Measurements from ENCODE around the gene SLC2A4. TPM values are rescaled to one million over a fixed set of nuclear protein-coding genes. Genes with fewer than 3 reads are reported as not detected.

The SLC2A4 gene
- total RNA-seq, result not detected

GRCh38 chr17:7281074-7281952 lies at the start of gene SLC2A4:
Gene SLC2A4, plus strand, starts transcription at chr17:7281718. Its CDS starts 217 bp downstream, at chr17:7281935.

DNA sequence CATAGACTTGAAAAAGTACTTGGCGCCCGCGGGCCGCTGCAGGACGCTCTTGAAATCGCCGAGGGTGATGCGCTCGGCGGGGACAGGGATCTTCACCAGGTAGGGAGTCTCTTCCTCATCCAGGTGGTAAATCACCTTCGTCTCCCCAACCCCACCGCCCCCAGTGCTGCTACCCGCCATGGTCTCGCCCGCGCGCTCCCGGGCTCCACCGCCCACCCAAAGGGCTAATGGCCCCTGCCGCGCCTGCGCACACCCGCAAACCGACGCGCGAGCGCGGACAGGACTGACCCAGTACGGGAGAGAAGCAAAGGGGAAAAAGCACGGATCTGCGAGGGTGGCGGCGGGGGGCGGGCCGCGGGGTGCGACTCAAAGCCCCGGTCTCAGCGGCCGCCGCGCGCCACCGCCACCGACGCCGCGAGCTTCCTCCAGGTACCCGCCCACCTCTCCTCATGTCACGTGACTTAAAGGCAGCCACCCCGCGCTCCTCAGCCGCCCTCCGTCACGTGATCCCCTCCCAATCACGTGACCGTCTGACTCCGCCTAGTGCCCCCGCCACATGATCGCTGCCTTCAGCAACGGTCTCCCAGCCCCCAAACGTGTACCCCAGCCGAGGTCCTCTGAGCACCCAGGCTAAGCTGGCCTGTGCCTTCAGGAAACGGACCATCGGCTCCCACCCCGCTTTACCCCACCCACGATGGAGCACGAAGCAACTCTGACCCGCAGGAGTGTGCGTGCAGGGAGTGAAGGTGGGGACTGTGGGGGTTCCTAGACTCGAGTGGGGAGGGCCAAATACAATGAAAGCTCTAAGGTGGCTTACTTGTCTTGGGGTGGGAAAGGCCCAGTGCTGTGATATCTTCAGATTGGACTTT lies 47.2 kb upstream of the SLC2A4 start, which contains the start of gene DVL2:
Gene DVL2 (minus strand): TSS at position 435 of the 869 bp plus-strand sequence. CDS start 255 bp downstream, at position 180.

GRCh38 chr17:7239091-7240027 lies 42.2 kb upstream of the SLC2A4 start, which contains the start of gene PHF23:
Gene PHF23, minus strand, starts transcription at chr17:7239457. Its CDS starts 178 bp downstream, at chr17:7239279.

DNA sequence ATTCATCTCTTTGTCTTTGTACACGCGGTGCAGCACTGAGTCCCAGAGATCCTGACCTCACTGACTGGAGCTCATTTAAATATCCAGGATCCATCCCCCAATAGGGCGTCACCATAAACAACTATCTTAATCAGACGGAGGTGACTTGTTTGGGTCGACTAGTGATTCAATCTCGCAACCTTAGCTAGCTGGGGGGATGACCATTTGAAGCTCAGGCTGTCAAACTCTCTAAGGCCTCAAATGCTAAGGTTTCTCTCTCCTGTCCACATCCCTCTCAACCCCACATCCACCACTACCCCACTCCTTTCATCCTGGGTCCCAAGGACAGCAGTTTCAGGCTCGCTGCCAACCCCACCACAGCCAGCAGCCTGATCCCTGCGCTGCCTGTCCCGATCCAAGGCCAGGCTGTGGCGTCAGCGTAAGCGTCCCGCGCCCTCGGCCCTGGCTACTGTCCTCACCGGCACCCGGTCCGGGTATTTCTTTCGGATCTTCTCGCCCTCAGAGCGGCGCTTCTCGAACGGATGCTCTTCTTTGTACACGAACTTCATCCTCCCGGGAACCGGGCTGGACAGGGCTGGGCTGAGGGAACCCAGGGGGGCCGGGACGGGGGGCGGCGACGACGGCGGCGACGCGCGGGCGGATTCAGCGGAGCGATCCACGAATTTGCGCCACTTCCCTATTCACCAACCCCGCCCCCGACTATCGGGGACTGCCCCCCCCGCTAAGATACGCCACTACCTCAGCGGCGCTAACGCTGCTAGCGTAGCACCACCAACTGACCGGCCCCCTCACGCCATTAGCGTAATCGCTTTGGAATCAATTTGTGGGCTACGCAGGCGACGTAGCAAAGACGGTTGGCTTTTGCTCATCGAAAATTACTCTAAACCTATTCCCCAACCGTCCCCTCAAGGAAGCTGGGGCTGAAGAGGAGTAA lies 39.5 kb upstream of the SLC2A4 start, which contains the start of gene GABARAP:
Gene GABARAP (minus strand): TSS at position 667 of the 934 bp plus-strand sequence. CDS start 119 bp downstream, at position 548.

GRCh38 chr17:7251661-7252175 lies 29.8 kb upstream of the SLC2A4 start, which contains the start of gene CTDNEP1:
Gene CTDNEP1, minus strand, starts transcription at chr17:7251734. Its CDS starts 438 bp downstream, at chr17:7251296.

GRCh38 chr17:7252176-7253043 lies 29.1 kb upstream of the SLC2A4 start, which contains the start of gene ELP5:
Gene ELP5, plus strand, starts transcription at chr17:7252215. Its CDS starts 336 bp downstream, at chr17:7252551.

DNA sequence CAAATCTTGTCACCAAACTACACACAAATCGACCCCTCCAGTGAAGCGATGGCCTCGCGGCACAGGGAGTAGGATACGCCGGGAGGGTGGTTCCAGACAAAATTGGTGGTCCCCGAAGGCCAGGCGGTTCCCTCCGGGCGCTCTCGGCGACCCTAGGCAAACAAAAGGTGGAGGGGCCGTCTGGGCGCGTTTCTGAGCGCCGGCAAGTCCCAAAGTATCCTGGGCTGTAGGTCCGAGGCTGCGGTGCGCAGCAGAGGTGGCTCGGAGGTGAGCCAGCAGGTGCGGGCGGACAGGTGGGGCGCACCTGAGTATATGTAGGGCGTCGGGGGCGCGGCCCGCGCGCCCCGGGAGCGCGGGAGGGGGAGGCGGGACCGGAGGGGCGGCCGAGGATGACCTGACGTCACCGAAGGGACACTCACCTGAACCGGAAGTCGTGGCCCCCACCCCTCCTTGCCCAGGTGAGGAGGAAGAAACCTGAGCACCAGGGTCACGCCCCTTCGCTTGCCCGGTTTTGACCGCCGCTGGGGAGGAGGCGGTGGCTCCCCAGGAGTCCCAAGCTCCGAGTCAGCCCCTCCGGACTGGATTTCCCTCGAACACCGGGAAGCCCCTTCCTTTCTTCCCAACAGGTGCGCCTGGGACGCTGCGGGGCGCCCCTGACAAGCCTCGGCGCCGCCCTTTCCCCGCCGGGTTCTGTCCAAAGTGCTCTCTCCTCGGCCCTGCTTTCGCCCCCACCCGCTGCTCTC lies 19.2 kb upstream of the SLC2A4 start, which contains the start of gene CLDN7:
Gene CLDN7 (minus strand): TSS at position 287 of the 743 bp plus-strand sequence. CDS start 435 bp downstream, outside the sequence.

DNA sequence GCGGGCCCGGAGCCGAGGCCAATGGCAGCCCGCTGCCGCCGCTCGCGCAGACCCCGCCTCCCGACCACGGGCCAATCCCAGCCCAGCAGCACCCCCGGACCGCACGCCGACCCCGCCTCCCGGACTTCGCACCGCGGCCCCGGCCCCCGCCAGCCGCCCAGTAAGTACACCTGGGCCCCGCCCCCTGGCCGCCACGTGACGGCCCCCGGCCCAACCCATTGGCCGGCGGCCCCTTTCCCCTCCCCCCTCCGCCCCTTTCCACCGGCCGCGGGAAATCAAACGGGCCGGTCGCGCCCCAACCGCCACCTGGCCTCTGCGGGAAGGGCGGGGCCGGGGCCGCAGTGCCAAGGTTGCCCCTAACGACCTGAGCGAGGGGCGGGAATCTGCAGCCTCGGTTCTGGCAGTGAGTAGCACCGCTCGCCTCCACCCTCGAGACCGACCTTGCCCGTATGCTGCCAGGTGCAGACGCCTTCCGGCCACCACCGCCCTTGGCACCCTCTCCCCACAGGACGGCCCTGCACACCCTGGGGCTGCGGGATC lies 13.2 kb downstream of the SLC2A4 start, which contains the start of gene YBX2:
Gene YBX2 (minus strand): TSS at position 26 of the 540 bp plus-strand sequence. CDS start 139 bp downstream, outside the sequence.

GRCh38 chr17:7306911-7307685 lies 25.6 kb downstream of the SLC2A4 start, which contains the start of gene EIF5A:
Gene EIF5A, plus strand, starts transcription at chr17:7307628. Its CDS starts 2,008 bp downstream, at chr17:7309636.

DNA sequence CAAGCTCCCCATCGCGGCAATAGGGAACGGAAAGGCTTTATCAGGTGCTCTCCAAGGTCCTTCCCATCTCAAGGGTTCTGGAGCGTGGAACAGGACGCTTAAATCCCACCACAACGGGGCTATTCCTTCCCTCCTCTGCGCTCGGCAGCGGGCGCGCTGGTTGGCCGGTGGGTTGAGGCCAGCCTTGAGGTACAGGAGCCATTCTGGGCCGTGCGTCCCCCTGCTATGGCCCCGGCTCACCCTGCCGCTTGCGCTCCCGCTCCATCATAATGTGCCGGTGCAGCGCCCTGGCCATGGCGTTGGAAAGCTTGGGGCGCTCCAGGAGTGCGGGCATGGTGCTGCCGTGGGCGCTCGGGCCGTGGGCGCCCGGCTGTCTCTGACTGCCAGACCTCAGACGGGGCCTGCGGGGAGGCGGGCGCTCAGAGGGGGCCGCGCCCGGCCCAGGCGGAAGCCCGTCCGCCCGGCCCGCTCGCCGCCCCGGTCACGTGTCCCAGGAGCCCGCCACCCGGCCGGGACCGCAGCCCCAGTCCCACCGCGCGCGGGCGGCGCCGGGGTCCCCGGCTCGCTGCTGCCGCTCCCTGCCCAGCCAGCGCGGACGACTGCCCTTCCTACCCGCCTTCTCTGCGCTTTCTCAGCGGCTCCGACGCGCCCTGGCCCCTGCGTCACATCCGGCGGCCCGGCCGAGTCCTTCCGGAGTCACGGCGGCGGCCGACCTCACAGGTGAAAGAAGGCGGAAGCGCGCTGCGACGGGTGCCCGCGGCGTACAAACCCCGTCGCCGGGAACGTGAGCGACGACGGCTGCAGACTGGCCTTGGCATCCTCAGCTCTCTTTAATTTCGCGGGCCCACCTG lies 33.4 kb downstream of the SLC2A4 start, which contains the start of gene GPS2:
Gene GPS2 (minus strand): TSS at position 642 of the 851 bp plus-strand sequence. CDS start 308 bp downstream, at position 334.

GRCh38 chr17:7328840-7329373 lies 47.4 kb downstream of the SLC2A4 start, which contains the start of gene NEURL4:
Gene NEURL4, minus strand, starts transcription at chr17:7329335. Its CDS starts 23 bp downstream, at chr17:7329312.

DNA sequence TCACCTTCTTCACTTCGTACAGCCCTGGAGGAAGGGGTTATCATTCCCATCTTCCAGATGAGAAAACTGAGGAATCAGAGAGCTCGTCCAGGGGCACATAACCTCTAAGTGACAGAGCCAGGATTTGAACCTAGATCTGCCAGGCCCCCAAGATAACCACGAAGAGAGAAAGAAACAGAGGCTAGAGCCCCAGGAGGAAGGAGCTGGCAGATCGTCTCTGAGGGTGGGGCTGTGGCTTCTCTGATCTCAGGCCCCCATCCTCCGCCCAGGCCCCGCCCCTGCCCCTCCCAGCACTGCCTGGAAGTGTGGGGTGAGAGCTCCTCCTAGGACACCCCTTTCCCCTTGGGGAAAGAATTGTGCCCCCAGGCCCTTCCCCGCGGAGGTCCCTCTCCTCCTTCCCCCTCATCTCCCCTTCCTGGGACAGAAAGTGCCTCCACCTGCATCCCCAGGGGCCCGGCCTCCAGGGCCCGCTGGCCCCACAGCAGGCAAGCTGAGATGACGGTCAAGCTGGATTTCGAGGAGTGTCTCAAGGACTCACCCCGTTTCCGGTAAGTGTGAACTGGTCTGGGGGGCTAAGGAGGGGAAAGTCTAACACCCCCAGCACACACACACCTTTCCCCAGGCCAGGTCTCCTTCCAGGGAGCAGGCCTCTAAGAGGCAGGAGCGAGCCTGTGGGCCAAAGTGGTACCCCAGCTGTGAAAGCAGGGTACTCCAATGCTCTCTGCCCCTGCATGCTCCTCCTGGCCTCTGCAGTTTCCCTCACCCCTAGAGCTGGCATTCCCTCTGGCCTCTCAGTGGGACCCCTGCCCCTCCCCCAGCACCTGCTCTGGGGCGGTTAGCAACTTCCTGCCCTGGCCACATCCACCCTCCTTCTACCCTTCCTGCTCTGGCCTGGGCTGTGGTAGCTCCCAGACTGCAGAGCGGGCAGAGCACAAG lies 55.0 kb downstream of the SLC2A4 start, which contains the start of gene ACAP1:
Gene ACAP1 (plus strand): TSS at position 290 of the 936 bp plus-strand sequence. CDS start 206 bp downstream, at position 496.

All from parietal lobe (tissue), 1 donor.